GM21529 (cell line): ENCODE data around the gene ZBTB47.

Experiments
- ATAC-seq: cut with Tn5 transposase; IDR thresholded peaks from one replicate; pipeline ENCODE4 v1.9.1; 2021; ENCODE audit not compliant: unreplicated experiment

Gene ZBTB47

DNA sequence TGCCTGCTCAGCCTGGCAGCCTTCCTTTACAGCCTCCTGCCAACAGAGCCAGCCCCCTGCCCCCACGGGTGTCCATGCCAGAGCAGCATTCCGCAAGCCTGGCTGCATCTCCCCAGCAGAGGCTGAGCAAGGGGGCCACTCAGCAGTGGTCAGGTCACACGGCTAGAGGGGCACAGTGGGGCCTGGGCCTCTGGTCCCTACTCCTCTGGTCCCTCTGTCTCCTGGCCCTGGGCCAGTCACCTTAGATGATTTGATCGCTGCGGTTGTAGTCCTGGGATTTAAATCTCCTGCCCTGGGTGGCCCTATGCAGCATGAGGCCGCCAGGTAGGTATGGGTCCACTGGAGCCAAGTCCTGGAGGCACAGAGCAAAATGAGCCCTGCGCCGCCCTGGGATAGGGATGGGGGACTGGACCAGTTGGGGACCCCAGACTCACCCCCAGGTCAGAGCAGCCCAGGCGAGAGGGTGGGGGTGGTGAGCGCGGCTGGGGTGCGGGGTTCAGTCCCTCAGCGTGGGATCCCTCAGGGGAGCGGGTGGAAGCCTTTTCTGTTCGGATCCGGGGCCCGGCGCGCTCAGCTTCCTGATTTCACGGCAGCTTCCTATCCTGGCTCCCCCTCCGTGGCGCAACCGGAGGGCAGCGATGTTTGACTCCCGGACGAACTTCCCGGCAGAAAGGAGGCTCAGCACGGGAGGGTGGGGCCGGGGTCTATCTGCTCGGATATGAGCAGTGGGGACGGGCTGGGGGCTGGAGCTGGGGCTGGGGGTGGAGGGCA, at the start of gene ZBTB47:
TSS of gene ZBTB47 (plus strand) at position 138 of the 771 bp plus-strand sequence. CDS start 4,659 bp downstream, outside the sequence.
- ATAC-seq, result no peak

DNA sequence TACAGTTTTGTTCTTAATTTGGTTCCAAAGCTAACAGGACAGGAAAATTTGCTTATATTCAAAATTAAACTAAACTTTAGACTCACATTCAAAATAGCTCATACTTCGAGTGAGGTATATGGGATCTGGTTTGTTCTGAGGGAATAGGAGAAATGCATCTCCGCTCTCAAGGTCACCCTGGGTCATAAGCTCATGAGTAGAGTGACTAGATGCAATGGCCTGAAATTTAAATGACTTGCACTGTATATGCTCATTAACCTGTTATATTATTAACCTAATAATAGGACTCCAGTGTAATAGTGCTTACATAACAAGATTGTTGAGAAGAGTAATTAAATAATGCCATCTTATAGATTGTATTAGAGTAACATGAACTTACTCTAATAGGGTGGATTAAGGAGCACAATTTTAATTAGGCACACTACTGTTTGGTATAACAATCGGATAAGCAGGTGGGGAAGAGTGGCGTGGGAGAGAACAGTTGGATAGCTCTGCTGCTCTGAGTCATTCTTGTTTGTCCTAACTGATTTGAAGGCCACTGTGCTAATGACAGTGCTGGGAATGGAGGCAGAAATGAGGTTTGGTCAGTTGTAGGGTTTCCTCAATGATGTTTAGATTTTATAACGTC, 47.8 kb upstream of the ZBTB47 start:
- no peak for ATAC-seq

DNA sequence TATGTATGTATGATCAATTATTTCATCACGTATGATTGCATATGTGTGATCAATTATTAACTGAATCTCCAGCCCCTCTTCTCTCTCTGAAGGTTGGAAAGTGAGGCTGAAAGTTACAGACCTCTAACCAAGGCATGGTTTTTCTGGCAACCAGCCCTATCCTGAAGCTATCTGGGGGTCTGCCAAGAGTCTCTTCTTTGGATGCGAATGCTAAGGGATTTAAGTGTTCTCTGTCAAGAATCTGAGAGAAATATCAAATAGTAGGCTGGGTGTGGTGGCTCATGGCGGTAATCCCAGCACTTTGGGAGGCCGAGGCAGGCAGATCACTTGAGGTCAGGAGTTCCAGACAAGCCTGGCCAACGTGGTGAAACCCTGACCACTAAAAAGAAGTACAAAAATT, 44.9 kb upstream of the ZBTB47 start:
- no peak for ATAC-seq

DNA sequence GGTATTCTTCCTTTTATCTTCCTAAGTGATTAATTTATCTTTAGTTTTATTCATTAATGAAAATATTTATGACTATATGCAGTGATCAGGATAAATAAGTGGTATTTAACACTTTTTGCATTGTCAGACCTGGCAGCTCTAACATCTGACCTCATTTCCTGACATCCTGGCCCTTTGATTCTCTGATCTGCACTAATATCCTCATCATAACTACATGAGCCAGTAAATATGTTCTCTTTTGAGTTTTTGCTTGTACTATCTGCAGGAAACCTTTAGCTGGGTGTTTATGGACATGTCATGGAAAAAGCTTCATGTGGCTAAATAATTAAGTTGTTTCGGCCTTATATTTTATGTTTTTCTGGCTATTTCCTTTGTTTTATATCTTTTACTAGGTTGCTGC, 42.5 kb upstream of the ZBTB47 start:
- no peak for ATAC-seq

DNA sequence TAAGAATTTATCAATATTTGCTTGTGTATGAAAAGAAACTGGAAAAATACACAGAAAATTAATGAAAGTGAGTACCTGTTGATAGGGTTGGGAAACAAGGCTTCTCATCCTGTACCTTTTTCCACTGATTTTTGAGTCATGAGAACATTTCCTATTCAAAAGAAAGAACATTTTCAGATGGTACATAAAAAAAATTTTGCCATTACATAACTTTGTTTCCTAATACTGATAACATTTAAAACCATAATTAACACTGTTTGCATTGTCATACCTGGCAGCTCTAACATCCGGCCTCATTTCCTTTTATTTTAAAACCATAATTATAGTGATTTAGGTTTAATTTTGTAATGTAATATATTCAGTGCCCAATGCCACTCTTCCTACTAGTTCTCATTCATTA, 41.3 kb upstream of the ZBTB47 start:
- ATAC-seq, result no peak

DNA sequence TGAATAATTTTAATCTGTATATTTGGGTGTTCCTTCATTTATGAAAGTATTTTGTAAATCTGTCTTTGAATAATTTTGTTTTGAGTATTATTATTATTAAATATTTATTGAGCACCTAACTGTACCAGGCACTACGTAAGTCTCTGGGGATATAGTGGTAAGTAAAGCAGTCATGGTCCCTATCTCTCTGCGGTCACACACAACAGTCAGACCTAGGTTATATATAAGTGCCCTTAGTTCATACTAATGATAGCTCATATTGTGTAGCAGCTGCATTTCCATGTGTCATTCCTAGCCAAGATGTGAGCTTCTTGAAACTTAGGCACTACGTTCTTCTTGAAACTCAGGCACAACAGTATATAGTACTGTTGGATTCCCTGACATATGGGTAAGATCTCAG, 40.6 kb upstream of the ZBTB47 start:
- ATAC-seq, result peak; percentile 81

DNA sequence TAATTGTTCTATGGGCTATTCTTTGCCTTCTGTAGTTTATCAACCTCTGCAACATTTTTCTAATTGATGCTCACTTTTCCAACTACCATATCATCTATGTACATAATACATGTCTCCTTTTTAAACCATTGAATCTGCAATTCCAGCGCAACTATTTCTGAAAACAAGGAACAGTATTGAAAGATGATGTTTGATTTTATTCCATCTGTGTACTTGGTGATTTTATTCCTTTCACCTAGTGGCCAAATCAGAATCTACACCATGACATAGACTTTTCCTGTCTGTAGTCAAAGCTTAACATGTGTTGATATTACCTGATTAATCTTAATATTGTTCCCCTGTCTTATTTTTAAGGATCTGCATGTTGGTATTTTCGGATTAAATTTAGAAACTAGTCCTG, 40.0 kb upstream of the ZBTB47 start:
- ATAC-seq, result no peak

DNA sequence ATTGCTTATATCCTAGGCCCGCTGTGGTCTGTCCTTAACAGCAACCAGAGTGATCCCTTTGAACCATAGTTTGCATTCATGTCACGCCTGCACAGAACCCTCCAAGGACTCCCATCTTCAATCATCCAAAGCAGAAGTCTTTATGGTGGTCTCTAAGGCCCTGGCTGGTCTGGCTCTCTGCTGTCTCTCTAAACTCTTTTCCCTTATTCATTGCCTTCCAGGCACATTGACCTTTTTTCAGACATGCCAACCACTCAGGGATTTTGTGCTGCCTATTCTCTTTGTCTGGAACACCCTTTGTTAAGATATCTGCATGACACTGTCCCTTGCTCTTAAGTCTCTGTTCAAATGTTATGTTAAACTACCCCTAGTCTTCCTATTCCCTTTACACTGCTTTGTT, 21.9 kb upstream of the ZBTB47 start:
- no peak for ATAC-seq

DNA sequence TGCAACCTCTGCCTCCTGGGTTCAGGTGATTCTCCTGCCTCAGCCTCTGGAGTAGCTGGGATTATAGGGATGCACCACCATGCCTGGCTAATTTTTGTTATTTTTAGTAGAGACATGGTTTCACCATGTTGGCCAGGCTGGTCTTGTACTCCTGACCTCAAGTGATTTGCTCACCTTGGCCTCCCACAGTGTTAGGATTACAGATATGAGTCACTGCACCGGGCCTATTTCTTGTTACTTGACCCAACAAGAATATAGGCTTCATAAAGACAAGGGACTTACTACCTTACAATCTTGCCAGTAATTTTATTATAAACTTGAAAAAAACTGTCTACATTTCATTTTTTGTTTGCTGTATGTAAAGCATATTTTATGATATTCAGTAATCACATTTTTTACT, 21.4 kb upstream of the ZBTB47 start:
- ATAC-seq, result no peak

DNA sequence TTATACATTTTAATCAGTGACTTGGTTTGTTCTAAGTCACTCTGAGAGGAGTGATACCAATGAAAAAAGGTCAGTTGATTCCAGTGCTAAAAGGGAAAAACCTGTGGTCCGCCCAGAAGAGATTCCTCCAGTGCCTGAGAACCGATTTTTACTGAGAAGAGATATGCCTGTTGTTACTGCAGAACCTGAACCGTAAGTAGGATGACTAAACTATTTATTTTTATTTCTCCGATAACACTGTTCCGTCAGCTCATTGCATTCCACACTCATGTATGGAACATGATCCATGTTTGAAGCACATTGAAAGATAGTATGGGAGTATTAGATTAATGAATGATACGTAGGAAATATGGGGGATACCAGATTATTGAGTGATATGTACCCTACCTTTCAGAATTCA, 20.0 kb upstream of the ZBTB47 start:
- ATAC-seq, result no peak

DNA sequence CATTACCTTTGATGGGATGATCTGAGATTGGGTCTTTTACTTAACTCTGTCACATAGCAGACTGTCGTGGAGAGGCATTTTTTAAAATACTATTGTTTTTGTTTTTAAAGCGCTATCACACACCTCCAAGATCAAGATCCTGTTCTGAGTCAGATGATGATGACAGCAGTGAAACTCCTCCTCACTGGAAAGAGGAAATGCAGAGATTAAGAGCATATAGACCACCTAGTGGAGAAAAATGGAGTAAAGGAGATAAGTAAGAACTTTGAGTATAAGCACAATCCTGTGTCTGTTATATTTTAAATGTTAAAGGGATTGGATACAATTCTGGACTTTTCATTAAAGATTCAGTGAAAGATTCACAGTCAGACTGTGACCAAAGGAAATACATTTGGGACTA, 18.4 kb upstream of the ZBTB47 start:
- no peak for ATAC-seq

DNA sequence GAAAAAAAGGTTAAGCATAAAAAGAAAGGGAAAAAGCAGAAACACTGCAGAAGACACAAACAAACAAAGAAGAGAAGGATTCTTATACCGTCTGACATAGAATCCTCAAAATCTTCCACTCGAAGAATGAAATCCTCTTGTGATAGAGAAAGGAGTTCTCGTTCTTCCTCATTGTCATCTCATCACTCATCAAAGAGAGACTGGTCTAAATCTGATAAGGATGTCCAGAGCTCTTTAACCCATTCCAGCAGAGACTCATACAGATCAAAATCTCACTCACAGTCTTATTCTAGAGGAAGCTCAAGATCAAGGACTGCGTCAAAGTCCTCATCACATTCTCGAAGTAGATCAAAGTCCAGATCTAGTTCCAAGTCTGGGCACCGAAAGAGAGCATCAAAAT, 16.5 kb upstream of the ZBTB47 start:
- no peak for ATAC-seq

DNA sequence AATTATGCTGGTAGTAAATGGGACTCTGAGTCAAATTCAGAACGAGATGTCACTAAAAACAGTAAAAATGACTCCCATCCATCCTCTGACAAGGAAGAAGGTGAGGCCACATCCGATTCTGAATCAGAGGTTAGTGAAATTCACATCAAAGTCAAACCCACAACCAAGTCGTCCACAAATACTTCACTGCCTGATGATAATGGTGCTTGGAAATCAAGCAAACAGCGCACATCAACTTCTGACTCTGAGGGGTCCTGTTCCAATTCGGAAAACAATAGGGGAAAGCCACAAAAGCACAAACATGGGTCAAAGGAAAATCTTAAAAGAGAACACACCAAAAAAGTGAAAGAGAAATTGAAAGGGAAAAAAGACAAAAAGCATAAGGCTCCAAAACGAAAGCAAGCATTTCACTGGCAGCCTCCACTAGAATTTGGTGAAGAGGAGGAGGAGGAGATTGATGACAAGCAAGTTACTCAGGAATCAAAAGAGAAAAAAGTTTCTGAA, 15.1 kb upstream of the ZBTB47 start:
- ATAC-seq, result peak; percentile 61

DNA sequence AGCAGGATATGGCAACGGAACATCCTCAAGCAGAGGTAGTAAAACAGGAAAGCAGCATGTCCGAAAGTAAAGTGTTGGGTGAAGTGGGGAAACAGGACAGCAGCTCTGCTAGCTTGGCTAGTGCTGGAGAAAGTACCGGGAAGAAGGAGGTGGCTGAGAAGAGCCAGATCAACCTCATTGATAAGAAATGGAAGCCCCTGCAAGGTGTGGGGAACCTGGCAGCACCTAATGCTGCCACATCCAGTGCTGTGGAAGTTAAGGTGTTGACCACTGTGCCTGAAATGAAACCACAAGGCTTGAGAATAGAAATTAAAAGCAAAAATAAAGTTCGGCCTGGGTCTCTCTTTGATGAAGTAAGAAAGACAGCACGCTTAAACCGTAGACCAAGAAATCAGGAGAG, 14.3 kb upstream of the ZBTB47 start:
- ATAC-seq, result no peak

DNA sequence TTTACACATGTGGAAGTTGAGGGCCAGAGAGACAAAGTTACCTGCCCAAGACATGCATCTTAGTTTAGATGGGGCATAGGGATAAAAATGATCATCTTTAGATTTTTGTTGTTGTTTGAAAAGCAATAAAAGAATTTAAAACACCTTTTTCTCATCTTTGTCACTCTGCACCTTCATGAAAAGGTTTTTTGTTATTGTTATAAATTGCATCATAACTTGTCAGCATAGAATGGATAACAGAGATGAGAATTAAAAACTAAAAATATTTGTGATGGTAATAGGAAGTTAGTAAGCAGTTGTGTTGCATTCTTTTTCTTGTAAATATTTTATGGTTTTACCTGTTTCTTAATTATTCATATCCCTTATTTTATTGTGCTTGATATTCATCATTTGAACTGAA, 13.4 kb upstream of the ZBTB47 start:
- no peak for ATAC-seq

DNA sequence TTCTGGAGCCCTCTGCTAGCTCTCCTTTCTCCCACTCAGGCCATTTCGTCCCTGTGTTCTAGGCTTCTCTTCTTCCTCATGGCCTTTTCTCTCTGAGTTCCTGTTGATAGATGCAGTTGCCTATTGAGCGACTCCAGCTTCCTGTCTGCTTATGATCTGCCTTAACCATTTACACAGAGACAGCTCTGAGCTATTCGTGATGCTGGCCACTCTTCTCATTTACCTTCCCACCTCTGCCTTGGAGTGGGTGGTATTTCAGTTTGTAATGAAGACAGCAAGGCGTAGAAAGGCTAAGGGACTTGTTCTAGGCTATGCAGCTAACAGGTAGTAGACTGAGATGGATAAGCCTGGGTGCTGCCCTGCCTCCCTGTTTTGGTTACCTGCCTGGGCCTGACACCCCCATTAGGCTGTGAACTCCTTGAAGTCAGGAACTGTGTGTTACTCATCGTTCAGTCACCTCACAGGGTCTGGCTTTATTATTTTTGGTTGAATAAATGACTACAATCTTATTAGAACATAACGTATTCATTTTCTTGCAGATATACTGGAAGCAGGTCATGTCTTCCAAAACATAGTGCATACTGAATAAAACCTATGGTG, 12.6 kb upstream of the ZBTB47 start:
- ATAC-seq, result no peak

DNA sequence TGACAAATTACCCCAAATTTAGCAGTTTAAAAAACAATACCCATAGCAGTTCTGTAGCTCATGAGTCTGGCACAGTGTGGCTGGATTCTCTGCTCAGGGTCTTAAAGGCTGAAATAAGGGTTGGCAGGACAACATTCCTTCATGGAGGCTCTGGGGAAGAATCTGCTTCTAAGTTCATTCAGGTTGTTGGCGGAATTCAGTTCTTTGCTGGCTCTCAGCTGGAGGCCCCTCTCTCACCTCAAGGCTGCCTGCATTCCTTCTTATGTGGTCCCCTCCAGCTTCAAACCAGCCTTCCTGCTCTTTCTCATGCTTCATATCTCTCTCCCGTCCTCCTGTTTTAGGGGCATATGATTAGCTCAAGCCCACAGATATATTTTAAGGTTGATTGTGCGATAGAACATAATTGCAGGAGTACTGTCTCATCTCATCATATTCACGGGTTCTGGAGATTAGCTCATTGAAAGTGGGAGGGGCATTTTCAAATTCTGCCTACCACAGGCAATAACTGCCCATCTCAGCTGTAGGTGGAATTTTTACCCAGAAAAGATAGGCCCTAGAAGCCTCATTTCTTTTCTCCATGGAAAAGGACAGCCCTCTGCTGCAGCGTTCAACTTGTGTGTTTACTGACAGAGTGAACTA, 5.6 kb upstream of the ZBTB47 start:
- no peak for ATAC-seq

DNA sequence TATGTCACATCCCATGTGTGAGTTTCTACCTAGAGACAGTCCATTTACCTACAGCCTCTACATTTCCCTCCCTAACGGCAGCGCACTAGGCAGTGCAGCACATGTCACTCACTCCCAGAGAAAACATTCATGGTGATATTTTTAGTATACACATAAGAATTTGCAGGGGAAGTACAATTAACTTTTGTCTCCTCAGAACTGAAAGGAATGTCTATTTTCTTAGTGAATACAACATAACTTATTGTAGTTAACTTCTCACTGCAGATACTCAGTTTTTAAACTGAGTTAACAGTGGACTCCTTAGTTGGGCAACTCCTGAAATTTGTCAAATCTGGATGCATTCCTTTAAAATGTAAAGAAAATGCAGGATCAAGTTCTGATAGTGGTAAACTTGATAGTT, 4.5 kb upstream of the ZBTB47 start:
- no peak for ATAC-seq

DNA sequence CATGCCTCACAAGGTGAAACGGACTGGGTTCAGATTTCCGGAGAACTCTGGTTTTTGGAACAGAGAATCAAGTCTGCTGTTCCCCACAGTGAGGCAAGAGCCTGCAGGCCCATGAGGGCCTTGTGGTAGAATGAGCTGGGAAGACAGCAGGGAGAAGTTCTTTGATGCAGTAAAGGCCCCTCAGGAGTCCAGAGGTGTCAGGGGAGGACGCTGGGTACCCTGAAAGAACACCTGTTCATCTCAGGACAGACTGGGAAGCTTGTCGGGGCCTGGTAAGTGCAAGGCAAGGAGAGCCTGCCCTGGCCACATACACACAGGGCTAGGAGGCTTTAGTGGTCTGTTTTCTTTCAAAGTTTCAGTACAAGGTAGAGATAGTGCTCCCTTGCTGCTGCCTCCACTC, 3.7 kb upstream of the ZBTB47 start:
- no peak for ATAC-seq

DNA sequence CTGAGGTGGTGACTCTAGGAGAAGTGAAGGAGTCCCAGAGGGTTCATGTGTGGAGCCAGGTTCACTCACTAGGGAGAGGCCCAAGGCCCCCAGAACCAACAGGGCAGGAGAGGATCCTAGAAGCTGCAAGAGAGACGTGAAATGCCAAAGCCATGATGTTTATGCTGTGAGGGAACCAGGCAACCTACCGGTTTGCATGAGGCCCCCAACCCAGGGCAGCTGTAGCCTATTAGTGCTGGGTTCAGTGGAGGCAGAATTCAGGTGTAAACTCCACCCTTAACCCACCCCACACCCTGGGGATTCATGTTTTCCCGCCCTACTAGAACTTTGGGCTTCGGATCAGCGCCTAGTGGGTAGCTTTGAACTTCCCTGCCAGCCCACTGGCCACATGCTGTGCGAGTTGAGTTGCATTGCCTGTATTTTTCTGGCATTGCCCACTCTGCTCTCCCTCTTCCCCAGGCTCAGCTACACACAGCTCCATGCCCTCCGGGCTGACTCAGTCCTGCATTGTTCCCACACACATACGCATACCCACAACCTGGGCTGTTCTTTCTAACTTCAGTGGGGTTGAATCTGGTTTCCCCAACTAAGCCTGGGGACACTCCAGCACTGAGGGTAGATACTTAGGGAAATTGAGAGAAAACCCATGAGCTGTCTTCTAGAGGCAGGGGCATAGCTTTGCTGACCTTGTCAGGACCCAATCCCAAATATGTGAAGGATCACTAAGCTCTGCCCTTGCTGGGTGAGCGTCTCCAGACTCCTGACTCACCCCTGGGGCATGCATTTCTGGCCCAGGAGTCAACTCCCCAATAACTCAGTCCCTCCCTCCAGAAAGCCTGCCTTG, 2.0 kb upstream of the ZBTB47 start:
- ATAC-seq, result no peak

DNA sequence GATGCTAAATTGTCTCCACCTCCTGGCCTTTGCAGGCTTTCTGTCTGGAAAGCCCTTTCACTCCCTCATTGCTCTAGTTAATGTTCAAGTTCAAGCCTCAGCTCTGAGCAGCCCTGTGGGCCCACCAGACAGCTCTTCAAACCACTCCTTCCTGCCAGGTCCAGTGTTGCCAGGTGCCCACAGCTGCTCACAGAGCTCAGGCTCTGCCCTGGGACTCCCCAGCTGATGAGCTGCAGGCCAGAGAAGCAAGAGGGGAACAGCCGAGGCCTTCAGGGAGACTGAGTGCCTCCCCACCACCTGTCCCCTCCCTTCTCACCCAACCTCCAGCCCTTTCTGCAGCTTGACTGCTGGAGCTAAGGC, 1.3 kb upstream of the ZBTB47 start:
- peak; percentile 23 for ATAC-seq
